VCaP (cell line): Measurements from ENCODE around the gene SEL1L.

ENCODE experiments used
- H3K27ac ChIP-seq: fragments of 450-650 bp; 2 replicates; pipeline ENCODE4 v1.5.1; 2017
- CTCF ChIP-seq: fragments of 450-650 bp; conservative IDR thresholded peaks from 2 replicates; pipeline ENCODE4 v1.5.1; 2017; ENCODE audit warnings: mild to moderate bottlenecking, moderate library complexity

Gene SEL1L

GRCh38 chr14:81458352-81458751 lies 75.3 kb downstream of the SEL1L start:
- no peak for TF ChIP-seq CTCF
- H3K27ac ChIP-seq: no peak overlapping the region

- no peak for TF ChIP-seq CTCF
- no peak overlapping the region for H3K27ac ChIP-seq
Measured at GRCh38 chr14:81455390-81455789, 78.3 kb downstream of the SEL1L start.

GRCh38 chr14:81454572-81455218 lies 79.0 kb downstream of the SEL1L start:
- H3K27ac ChIP-seq: no peak overlapping the region
- TF ChIP-seq CTCF: no peak

- peak; percentile 90 for TF ChIP-seq CTCF
- H3K27ac ChIP-seq: no peak overlapping the region
Measured at GRCh38 chr14:81453166-81453766, 80.4 kb downstream of the SEL1L start.

GRCh38 chr14:81452341-81453133 lies 81.1 kb downstream of the SEL1L start:
- TF ChIP-seq CTCF: no peak
- no peak overlapping the region for H3K27ac ChIP-seq

- H3K27ac ChIP-seq: no peak overlapping the region; the same call in 1 of the 2 replicates
- TF ChIP-seq CTCF: no peak
Measured at GRCh38 chr14:81450976-81451375, 82.7 kb downstream of the SEL1L start.

- TF ChIP-seq CTCF: no peak
- peak overlapping the region; percentile 55; the same call in 1 of the 2 replicates for H3K27ac ChIP-seq
Measured at GRCh38 chr14:81450100-81450531, 83.5 kb downstream of the SEL1L start.
